ENCODE data around the gene SLC17A5. TPM values are rescaled to one million over a fixed set of nuclear protein-coding genes. Genes with fewer than 3 reads are reported as not detected.
"Not testable (repeated sequence)": the region's sequence is repeated elsewhere in the genome, so short reads cannot be mapped to it uniquely, and the experiment has no call there.

Gene SLC17A5
- total RNA-seq, 1 experiment from 2014 or later: 21.3 TPM

DNA sequence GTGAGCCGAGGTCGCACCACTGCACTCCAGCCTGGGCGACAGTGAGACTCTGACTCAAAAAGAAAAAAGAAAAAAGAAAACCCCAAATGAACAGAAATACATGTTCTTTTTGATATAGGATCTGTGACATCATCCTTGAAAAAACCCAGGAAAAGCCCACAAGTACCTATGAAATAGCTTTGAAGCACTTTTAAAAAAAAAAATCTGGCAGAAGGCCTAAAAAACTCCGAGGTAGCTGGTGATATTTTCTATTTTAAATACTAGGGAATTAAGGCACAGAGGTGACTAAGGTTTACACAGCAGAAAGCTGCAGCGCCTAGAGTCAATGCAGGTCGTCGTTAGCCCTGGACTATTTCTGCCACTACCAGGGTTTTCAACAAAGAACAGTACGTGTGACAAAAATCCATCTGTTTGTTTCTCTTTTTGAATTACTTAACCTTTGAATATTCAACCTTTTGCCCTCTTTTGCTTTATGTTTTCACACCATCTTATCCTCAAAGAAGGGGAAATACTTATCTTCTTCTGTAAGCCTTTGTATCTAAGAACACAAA lies 93.5 kb downstream of the SLC17A5 start:
- no TSS peak for BruUV-seq (replicated peaks)
- peaks cover 8% of the 10 kb centered on the region for H3K4me1 Mint-ChIP-seq (ENCODE audit: low read depth, unreplicated experiment)
- H3K4me3 Mint-ChIP-seq (ENCODE audit: low read depth, unreplicated experiment): no peak overlapping the region
- no peaks in the 10 kb centered on the region for H3K27me3 Mint-ChIP-seq (ENCODE audit: unreplicated experiment)
- no peak overlapping the region for H3K27ac Mint-ChIP-seq (ENCODE audit: unreplicated experiment)
- no peaks in the 10 kb centered on the region for H3K9me3 Mint-ChIP-seq (ENCODE audit: low read depth, unreplicated experiment)
- CTCF ChIA-PET: no interaction called here
- H3K36me3 Mint-ChIP-seq (ENCODE audit: insufficient read depth, unreplicated experiment): peaks cover 4% of the 10 kb centered on the region
- DNase-seq: no peak
- intact Hi-C loops (cut with micrococcal nuclease; ENCODE audit: unreplicated experiment): no loop called here
- TF ChIP-seq, protein P1, sequence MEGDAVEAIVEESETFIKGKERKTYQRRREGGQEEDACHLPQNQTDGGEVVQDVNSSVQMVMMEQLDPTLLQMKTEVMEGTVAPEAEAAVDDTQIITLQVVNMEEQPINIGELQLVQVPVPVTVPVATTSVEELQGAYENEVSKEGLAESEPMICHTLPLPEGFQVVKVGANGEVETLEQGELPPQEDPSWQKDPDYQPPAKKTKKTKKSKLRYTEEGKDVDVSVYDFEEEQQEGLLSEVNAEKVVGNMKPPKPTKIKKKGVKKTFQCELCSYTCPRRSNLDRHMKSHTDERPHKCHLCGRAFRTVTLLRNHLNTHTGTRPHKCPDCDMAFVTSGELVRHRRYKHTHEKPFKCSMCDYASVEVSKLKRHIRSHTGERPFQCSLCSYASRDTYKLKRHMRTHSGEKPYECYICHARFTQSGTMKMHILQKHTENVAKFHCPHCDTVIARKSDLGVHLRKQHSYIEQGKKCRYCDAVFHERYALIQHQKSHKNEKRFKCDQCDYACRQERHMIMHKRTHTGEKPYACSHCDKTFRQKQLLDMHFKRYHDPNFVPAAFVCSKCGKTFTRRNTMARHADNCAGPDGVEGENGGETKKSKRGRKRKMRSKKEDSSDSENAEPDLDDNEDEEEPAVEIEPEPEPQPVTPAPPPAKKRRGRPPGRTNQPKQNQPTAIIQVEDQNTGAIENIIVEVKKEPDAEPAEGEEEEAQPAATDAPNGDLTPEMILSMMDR (IDR thresholded peaks at IDR 0.05; ENCODE audit: unreplicated experiment): no peak

DNA sequence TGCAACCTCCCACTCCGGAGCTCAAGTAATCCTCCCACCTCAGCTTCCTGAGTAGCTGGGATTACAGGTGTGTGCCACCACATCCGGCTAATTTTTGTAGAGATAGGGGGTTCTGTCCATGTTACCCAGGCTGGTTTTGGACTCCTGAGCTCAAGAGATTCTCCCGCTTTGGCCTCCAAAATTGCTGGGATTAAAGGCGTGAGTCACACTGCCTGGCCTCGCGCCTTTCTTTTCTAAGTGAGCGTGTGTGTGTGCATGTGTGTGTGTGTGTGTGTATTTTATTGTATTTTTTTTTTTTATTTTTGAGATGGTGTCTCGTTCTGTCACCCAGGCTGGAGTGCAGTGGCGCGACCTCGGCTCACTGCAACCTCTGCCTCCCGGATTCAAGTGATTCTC lies 94.4 kb downstream of the SLC17A5 start:
- H3K4me3 Mint-ChIP-seq (ENCODE audit: low read depth, unreplicated experiment); H3K27me3 Mint-ChIP-seq (ENCODE audit: unreplicated experiment); H3K27ac Mint-ChIP-seq (ENCODE audit: unreplicated experiment); DNase-seq; CTCF ChIA-PET; H3K4me1 Mint-ChIP-seq (ENCODE audit: low read depth, unreplicated experiment); intact Hi-C loops (cut with micrococcal nuclease; ENCODE audit: unreplicated experiment); H3K9me3 Mint-ChIP-seq (ENCODE audit: low read depth, unreplicated experiment); H3K36me3 Mint-ChIP-seq (ENCODE audit: insufficient read depth, unreplicated experiment); BruUV-seq (replicated peaks): not testable (repeated sequence)

DNA sequence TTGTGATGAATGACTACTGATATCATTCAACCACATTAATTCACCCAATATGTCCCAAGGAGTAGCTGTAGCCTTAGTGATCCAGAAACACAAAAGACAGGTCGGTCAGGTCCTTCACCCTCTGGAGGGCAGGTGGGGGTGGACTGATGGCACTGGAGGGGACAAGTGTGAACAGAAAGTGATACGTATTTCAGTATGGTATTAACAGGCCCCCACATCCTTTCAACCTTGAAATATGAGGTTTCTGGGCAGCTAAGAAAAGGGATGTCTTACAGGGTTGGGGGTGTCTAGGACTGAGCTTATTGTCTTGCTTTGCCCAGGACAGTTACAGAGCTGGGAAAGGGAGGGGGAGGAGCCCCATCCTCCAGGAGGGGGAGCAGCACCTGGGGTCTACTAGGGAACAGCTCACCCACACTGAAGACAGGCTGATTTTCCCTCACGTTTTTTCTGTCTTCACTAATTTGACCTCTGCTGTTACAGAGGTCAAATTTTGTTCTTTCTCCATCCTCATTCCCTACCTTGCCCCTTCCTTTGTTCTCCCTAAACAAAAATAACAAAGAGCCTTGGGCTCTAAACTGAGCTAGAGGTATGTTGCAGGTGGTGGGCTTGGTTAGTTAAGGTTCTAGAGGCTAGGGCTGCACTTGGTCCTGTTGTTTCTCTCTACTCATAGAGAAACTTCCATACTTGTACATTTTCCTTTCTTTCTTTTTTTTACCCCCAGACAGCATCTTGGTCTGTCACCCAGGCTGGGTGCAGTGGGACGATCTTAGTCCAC lies 95.0 kb downstream of the SLC17A5 start:
- H3K27ac Mint-ChIP-seq (ENCODE audit: unreplicated experiment): no peak overlapping the region
- H3K36me3 Mint-ChIP-seq (ENCODE audit: insufficient read depth, unreplicated experiment): peaks cover 4% of the 10 kb centered on the region
- H3K4me1 Mint-ChIP-seq (ENCODE audit: low read depth, unreplicated experiment): peaks cover under 1% of the 10 kb centered on the region
- CTCF ChIA-PET: interaction anchor here (1.4 kb wide), 1 partner anchor 21 kb away, joined by 5 read pairs; no protein-coding TSS in a partner anchor
- BruUV-seq (replicated peaks): no TSS peak
- H3K27me3 Mint-ChIP-seq (ENCODE audit: unreplicated experiment): no peaks in the 10 kb centered on the region
- no peak for DNase-seq
- intact Hi-C loops (cut with micrococcal nuclease; ENCODE audit: unreplicated experiment): no loop called here
- no peak overlapping the region for H3K4me3 Mint-ChIP-seq (ENCODE audit: low read depth, unreplicated experiment)
- no peaks in the 10 kb centered on the region for H3K9me3 Mint-ChIP-seq (ENCODE audit: low read depth, unreplicated experiment)
- TF ChIP-seq, protein P1 (IDR thresholded peaks at IDR 0.05; ENCODE audit: unreplicated experiment): no peak

DNA sequence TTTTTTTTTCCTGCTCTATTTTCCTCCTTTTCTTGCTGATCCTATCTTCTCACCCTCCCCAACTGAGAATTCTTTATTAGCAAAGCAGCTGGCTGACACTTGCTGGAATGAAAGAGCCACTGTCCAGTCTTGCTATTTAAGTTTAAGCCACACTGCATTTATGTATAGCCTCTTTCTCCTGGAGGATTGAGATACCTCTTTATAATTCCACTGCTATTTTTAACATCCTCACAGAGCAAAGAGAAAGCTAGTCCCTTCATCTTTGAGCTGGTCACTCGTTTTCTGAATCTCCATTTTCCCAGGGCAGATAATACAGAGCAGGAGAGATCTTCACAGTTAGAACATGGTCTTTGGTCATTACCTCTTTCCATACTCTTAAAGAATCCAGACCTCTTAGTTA lies 97.0 kb downstream of the SLC17A5 start:
- Mint-ChIP-seq H3K27me3 (ENCODE audit: unreplicated experiment) (no peaks in the 10 kb centered on the region), H3K36me3 (ENCODE audit: insufficient read depth, unreplicated experiment) (peaks cover 4% of the 10 kb centered on the region), H3K9me3 (ENCODE audit: low read depth, unreplicated experiment) (no peaks in the 10 kb centered on the region), H3K27ac (ENCODE audit: unreplicated experiment) (no peak overlapping the region), H3K4me3 (ENCODE audit: low read depth, unreplicated experiment) (no peak overlapping the region), H3K4me1 (ENCODE audit: low read depth, unreplicated experiment) (no peaks in the 10 kb centered on the region)
- CTCF ChIA-PET: interaction anchor here (0.6 kb wide), 1 partner anchor 34 kb away, joined by 4 read pairs; no protein-coding TSS in a partner anchor
- TF ChIP-seq, protein P1 (IDR thresholded peaks at IDR 0.05; ENCODE audit: unreplicated experiment): no peak
- intact Hi-C loops (cut with micrococcal nuclease; ENCODE audit: unreplicated experiment): no loop called here
- BruUV-seq (replicated peaks): no TSS peak
- DNase-seq: no peak

DNA sequence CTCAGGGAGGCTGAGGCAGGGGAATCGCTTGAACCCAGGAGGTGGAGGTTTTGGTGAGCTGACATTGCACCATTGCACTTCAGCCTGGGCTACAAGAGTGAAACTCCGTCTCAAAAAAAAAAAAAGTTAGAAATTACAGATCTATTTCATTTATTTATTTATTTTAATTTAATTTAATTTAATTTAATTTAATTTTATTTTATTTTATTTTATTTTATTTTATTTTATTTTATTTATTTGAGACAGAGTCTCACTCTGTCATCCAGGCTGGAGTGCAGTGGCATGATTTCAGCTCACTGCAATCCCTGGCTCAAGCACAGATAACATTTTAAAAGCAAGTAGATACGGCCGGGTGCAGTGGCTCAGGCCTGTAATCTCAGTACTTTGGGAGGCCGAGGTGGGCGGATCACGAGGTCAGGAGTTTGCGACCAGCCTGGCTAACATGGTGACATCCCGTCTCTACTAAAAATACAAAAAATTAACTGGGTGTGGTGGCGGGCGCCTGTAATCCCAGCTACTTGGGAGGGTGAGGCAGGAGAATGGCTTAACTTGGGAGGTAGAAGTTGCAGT lies 98.3 kb downstream of the SLC17A5 start:
- H3K9me3 Mint-ChIP-seq (ENCODE audit: low read depth, unreplicated experiment); H3K4me1 Mint-ChIP-seq (ENCODE audit: low read depth, unreplicated experiment); CTCF ChIA-PET; BruUV-seq (replicated peaks); H3K4me3 Mint-ChIP-seq (ENCODE audit: low read depth, unreplicated experiment); DNase-seq; H3K27ac Mint-ChIP-seq (ENCODE audit: unreplicated experiment); H3K36me3 Mint-ChIP-seq (ENCODE audit: insufficient read depth, unreplicated experiment); intact Hi-C loops (cut with micrococcal nuclease; ENCODE audit: unreplicated experiment); H3K27me3 Mint-ChIP-seq (ENCODE audit: unreplicated experiment): not testable (repeated sequence)

DNA sequence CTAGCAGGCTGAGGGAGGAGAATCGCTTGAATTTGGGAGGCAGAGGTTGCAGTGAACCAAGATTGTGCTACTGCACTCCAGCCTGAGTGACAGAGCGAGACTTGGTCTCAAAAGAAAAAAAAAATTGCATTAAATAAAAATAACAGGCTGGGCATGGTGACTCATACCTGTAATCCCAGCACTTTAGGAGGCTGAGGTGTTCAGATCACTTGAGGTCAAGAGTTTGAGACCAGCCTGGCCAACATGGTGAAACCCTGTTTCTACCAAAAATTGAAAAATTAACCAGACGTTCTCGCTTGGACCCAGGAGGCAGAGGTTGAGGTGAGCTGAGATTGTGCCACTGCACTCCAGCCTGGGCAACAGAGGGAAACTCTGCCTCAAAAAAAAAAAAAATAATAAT lies 102.7 kb downstream of the SLC17A5 start:
- intact Hi-C loops (cut with micrococcal nuclease; ENCODE audit: unreplicated experiment): not testable (repeated sequence)

More for the DNA sequence above, 102.7 kb downstream of the SLC17A5 start:
- H3K27me3 Mint-ChIP-seq (ENCODE audit: unreplicated experiment); H3K36me3 Mint-ChIP-seq (ENCODE audit: insufficient read depth, unreplicated experiment); H3K9me3 Mint-ChIP-seq (ENCODE audit: low read depth, unreplicated experiment); H3K4me1 Mint-ChIP-seq (ENCODE audit: low read depth, unreplicated experiment); DNase-seq; CTCF ChIA-PET; H3K4me3 Mint-ChIP-seq (ENCODE audit: low read depth, unreplicated experiment); BruUV-seq (replicated peaks); H3K27ac Mint-ChIP-seq (ENCODE audit: unreplicated experiment): not testable (repeated sequence)
